HG02970 (cell line): ENCODE measurements around the gene KRT14.
"Not testable (repeated sequence)": the region's sequence is repeated elsewhere in the genome, so short reads cannot be mapped to it uniquely, and the experiment has no call there.

Experiments used
- ATAC-seq: cut with Tn5 transposase; IDR thresholded peaks from one replicate; pipeline ENCODE4 v1.9.1; 2021; ENCODE audit warnings: mild to moderate bottlenecking, moderate library complexity, moderate number of reproducible peaks; ENCODE audit not compliant: unreplicated experiment, low FRiP score

The KRT14 gene

DNA sequence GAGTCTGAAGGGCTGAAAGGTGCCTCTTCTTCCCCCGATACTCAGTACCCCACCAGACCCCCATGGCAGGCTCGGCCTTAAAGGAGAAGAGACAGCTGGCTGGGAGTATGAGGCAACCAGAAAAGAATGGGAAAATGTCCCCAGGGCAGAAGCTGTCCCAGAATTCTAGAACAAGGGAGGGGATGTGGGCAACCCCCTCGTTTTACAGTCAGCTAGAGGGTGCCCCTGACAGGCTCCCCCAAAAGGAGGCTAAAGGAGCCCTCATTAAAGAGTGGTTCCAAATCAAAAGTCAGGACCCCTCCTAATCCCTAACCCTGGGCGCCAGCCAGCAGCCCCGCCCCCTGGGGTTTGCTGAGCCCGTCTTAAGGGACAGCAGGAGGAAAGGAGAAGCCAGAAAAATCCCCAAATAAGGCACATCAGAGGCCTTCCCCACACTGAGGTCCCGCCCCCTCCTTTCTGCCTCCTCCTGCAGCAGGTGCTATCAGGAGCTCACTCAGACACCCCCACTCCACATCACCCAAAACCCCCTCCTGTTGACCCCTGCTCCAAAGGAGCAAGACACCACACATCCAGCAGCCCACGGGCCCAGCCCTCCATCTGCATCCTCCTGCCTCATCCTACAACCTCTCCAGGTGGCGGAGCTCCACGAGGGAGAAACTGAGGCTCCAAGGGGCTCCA lies 36.6 kb upstream of the KRT14 start:
- ATAC-seq, result not testable (repeated sequence)

DNA sequence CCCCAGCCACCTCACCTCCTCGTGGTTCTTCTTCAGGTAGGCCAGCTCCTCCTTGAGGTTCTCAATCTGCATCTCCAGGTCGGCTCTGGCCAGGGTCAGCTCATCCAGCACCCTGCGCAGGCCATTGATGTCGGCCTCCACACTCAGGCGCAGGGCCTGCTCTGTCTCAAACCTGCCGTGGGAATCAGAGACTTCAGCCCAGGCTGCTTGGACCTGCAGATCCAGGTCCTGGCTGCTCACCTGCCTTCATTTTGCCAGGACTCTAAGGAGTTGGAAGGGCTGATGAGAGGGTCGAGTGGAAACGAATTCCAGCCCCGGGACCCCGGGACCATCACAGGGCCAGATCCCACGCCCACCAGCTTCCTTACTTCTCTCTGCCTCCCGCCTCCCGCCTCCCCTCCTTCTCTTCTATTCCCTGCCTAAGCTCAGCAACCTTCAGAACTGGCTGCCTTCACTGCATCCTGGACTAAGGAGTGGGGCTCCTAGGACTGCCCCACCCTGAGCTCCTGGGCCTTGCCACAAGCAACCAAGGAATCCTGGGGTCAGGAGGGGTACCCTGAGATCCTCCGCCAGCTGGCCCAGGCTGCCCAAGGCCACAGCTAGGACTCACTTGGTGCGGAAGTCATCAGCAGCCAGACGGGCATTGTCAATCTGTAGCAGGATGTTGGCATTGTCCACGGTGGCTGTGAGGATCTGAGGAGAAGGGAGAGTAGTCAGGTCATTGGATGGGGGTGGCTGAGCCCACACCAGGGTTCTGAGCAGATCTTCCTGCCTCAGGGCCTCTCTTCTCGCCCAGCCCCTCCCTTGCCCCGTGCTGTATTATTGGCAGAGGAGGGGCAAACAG lies 35.9 kb upstream of the KRT14 start:
- ATAC-seq, result not testable (repeated sequence)

DNA sequence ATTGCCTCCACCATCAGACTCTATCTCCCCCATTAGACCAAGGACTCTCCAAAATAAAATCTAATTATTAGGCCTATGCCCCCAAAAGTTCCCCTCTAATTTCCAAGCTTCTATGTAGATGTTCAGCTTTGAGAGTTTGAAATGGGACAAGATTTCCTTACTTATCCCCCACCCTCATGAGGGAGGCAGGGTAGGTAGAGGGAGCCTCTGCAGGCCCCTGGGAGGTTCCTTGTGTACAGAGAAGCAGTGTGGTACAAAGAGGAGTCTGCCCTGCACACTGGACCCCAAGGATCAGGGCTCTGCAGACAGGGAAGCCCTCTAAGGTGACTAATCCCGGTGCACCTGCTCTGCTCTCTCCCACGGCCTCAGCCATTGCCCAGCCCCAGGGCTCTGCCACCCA lies 35.2 kb upstream of the KRT14 start:
- no peak for ATAC-seq

DNA sequence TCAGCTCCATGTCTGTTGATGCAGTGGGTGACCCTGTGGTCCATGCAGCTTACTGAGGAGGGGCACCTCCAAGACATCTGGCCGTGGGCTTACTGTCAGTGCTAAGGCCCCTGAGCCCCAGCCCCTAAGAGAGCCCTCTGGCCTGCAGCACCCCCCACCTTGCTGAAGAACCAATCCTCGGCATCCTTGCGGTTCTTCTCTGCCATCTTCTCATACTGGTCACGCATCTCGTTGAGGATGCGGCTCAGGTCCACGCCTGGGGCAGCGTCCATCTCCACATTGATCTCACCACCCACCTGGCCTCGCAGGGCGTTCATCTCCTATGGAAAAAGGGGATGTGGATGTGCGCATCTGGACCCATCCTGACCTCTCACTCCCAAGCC lies 34.7 kb upstream of the KRT14 start:
- ATAC-seq, result not testable (repeated sequence)

- ATAC-seq, result no peak
These were observed 34.1 kb upstream of the KRT14 start for GRCh38 chr17:41620583-41621434.

DNA sequence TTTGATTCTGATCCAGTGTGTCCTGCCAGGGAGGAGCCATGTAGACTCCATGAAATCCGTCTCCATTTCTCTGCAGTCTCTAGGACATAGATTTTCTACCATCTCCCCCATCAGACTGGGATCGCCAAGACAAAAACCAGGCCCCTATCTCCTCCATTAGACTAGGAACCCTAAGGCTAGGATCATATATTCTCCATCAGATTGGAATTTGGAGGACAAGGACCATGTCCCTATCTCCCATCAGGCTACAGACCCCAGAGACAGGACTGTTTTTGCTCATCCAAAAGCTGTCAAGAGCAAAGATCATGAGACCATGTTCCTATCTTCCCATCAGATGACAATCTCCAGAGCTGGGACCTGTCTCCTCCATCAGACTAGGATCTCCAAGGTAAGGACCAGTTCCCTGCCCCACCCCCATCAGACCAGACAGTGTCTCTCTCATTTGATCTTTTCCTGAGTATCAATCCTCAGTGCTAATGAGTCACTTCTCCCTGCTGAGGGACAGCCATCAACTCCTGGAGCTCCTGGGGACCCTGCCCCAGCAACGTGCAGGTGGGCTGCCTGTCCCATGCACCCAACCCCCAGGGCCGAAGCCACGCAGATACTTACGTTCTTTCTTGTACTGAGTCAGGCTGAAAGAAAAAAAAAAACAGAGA lies 33.4 kb upstream of the KRT14 start:
- ATAC-seq, result not testable (repeated sequence)

- no peak for ATAC-seq
These were observed 32.6 kb upstream of the KRT14 start for GRCh38 chr17:41619036-41619926.

DNA sequence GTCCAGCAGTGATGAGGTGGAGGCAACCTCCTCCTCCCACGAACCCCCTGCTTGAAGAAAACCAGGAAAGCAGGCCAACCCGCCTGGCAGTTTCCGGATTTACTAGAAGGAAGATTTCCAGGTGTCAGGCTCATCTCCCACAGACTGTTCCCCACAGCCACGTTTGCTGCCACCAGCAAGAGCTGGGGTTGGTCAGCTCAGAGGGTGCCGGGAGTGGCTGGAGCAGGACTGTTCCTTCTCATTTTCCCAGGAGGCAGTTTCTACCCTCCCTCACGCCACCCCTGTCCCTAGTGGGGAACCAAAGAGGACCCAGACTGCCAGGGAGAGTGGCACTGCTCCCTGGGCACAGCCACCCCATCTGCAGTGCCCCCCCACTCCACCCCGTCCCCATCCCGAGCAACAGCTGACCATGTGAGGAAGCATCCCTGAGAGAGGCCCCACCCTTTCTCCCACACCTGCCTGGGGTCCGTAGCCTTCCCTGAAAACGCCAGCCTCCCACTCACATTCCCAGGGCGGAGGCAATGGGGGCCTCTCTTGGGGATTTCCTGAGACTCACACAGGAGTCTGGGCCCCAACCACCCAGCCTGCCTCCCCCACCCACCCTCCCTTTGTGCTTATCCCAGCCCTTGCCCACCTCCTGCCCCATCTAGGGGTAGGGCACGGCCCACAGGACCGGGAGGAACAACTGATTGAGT lies 31.8 kb upstream of the KRT14 start:
- no peak for ATAC-seq

- ATAC-seq, result no peak
These were observed 31.0 kb upstream of the KRT14 start for GRCh38 chr17:41617698-41618097.

DNA sequence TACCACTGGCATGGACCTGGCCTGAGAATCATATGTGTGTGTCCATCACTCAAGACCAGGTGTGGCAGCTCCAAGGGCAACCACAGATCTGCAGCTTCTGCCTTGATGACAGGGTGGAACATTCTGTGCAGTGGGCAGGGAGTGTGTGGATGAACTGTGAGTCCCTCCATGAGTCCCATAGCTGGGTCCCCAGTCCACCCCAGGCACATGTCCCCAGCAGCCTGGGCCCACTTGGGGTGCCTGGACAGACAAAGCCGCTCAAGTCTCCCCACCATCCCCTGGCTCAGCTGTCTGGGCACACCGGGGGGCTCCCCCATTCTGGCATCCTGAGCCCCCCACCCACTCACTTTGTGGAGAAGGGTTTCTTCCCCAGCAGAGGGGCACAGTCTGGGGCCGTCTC lies 30.4 kb upstream of the KRT14 start:
- ATAC-seq, result no peak

DNA sequence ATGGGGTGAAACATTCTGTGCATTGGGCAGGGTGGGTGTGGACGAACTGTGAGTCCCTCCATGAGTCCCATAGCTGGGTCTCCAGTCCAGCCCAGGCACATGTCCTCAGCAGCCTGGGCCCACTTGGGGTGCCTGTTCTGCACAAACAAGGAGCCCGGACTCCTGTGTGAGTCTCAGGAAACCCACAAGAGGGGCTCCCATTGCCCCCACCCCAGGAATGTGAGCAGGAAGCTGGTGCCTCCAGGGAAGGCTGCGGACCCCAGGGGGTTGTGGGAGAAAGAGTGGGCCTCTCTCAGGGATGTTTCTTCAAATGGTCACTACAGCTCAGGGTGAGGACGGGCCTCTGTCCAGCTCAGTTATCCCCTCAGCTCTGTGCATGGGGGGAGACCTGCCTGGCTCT lies 29.8 kb upstream of the KRT14 start:
- not testable (repeated sequence) for ATAC-seq

DNA sequence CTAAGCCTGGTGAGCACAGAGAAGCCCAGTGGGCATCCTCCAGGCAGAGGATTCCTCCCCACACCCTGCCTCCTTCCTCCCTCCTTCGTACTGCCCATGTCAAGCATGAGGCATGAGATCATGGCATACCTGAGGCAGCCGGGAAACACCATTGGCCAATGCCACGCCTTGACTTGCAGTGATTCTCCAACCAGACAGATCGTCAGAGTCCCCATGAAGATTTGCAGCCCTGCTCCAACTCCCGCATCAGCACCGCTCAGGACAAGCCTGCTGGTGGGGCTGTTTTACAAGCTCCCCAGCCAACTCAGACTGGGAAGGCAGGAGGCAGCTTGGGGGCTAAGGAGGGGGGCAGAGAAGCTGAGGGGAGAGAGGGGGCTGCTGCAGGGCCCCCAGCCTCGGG lies 28.8 kb upstream of the KRT14 start:
- no peak for ATAC-seq

- not testable (repeated sequence) for ATAC-seq
These were observed 28.1 kb upstream of the KRT14 start for GRCh38 chr17:41614767-41615166.

- no peak for ATAC-seq
These were observed 27.4 kb upstream of the KRT14 start for GRCh38 chr17:41614098-41614497.

DNA sequence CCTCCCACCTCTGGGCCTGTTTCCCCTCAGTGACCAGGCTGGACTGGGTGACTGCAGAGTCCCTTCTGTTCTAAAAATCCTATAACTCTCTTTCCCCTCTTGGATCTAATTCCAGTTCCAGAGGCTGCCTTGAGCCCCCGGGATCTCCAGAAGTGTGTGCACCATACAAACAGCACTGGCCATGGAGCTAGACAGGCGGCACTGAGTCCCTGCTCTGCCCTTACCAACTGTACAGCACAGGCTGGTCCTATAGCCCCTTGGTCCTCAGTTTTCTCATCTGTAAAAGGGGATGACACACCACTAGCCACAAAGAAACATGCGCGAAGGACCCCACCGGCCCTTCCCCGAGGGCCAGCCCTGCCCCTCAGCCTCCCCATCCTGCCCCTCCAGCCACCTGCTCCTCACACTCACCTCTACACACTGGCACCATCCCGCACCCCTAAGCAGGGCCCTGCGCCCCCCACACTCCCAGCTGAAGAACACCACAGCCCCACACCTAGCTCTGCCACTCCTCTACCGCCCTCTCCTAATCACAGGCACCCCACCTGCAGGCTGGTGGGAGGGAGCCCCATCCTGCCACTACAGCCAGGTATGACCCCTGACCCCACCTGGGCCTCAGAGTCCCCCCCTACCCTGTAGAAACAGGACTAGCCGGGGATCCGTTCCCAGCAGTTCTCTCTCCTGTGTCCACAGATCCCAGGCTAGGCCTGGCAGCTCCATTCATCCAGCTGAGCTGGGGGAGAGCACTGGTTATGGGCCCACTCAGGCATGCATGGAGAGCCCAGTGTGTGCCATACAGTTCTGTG lies 26.8 kb upstream of the KRT14 start:
- ATAC-seq, result no peak

DNA sequence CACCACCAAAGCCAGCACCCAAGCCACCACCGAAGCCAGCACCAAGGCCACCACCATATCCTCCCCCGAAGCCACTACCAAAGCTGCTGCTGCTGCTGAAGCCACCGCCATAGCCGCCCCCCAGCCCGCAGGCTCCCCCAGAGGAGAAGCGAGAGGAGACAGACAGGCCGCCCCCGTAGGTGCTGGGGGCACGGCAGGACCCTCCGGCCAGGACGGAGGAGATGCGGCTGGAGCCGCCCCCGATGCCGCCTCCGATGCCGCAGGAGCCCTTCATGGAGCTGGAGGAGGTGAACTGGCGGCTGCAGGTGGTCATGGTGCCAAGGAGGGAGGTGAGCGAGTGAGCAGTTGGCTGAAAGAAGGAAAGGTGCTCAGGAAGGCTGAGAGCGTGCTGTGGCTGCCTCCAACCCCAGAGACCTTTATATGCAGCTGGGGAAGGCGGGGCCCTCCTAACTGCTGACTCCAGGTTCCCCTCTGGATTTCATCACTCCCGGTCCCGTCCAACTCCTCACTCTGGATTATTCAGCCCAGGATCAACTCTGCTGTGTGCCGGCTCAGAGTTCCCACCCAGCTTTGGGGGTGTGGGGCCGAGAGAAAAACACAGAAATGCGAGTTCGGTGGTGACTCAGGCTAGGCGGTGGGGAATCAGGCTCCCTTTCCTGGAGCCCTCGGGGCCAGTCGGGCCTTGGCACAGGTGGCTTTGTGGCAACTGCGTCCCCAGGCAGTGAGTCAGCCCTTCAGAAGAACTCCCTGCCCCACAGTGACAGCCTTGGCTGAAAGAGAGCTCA lies 25.9 kb upstream of the KRT14 start, which contains the start of gene KRT16:
TSS of gene KRT16 (minus strand) at position 392 of the 785 bp plus-strand sequence. CDS start at position 313, 79 bp downstream.
- ATAC-seq, result not testable (repeated sequence)

DNA sequence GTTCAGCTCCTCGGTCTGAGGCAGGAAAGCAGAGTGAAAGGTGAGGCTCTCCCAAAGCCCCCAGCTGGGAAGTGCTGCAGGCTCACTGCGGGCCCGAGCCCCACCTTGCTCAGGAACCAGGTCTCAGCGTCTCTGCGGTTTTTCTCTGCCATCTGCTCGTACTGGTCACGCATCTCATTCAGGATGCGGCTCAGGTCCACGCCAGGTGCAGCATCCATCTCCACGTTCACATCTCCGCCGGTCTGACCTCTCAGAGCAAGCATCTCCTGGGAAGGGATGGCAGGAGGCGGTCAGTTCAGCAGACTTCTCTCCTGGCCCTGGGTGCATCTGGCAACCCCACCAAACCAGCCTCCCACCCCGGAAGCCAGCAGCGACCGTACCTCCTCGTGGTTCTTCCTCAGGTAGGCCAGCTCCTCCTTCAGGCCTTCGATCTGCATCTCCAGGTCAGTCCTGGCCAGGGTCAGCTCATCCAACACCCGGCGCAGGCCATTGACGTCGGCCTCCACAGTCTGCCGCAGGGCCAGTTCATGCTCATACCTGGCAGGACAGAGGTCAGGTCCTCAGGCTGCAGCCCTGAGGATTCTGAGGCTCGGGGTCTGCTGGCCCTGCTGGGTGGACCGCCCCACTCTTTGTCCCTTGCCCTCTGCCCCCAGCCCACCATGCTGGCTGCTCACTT lies 24.4 kb upstream of the KRT14 start:
- ATAC-seq, result no peak
